Tongue (tissue), 3 donors: ENCODE results near the gene ATP5F1A. TPM values are rescaled to one million over a fixed set of nuclear protein-coding genes. Genes with fewer than 3 reads are reported as not detected.
A peak's percentile ranks its signal among the peaks of the same experiment; 100 is the strongest.
"Not testable (repeated sequence)": the region's sequence is repeated elsewhere in the genome, so short reads cannot be mapped to it uniquely, and the experiment has no call there.

ENCODE experiments used
- DNase-seq: peaks from one replicate; pipeline ENCODE4 v3.0.0-alpha.2; 2015
- small RNA-seq: library from RNA; depleted of rRNA; stranded (forward); fragments of <200 nt; gene quantifications from one replicate; pipeline ENCODE3, GENCODE V24; 2014; ENCODE audit warnings: low replicate concordance
- total RNA-seq: library from RNA; depleted of rRNA; stranded (reverse); fragments of >200 nt; gene quantifications from one replicate; pipeline ENCODE4 v1.2.3, GENCODE V29; 2014

The ATP5F1A gene
- total RNA-seq, 1 donor from 2014 or later = 1,148 TPM

DNA sequence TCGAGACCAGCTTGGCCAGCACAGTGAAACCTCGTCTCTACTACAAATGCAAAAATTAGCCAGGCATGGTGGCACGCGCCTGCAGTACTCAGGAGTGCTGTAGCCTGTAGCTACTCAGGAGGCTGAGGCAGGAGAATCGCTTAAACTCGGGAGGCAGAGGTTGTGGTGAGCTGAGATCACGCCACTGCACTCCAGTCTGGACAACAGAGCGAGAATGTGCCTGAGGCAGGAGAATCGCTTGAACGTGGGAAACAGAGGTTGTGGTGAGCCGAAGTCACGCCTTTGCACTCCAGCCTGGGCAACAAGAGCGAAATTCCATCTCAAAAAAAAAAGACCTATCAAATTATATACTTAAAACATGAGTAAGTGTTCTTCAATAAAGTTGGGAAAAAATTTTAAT is 50.7 kb downstream of the ATP5F1A start:
- not testable (repeated sequence) for DNase-seq

DNA sequence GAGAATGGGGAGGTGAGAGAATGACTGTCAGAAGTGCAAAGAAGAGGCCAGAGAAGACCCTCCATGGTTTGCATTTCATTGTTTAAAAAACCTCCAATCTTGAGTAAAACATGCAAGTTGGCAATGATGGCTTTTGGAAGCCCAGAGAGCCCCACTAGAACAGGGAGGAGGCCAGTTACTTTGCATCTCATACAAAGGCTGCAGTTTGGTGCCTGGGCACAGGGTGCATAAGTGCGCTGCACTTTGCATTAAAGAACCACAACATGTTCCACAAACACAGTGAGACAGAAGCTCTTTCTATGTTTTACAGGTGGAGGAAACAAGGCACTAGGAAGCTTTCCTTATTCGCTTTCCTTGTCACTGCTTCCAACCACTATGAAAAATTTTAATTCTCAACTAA is 51.4 kb downstream of the ATP5F1A start:
- DNase-seq = no peak

DNA sequence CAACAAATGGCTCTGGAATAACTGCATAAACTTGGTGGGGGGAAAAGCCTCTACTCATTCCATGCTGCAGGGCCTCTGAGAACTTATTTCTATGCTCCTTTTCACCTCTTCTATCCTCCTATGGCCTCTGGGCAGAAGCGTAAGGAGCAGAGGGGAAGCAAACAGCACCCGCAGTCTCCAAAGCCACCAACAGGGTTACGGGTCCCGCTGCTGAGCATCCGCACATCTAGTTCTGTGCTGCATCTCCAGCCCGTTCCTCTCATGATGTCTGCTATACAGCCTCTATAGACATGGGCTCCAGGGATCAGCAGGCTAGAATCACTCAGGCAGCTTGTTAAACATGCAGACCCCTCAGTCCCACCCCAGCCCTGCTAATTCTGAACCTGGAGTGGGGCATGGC is 52.0 kb downstream of the ATP5F1A start:
- DNase-seq = no peak

DNA sequence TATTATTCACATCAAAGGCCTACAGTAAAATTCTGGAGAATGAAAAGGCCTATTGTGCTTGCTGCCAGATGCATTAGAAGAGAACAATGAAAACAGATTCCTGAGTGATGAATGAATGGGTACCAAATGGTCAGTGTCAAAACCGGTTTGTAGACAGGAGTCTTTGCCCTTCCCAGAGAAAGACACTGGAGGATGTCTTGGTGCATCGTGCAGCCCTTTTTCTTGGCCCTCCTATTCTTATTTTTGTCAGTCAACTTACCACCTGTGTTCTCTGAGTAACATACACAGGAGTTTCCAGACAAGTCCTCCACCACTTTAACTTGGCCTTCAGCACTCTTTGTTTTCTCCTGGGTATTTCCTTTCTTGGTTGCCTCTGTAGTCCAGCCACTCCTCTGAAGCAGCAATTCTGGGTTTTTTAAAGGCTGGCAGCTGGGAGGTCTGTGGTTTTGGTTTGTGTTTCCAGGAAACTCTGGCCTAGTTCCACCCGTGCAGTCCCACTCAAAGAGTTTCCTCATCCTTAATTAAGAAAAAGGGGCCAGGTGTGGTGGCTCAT is 55.4 kb downstream of the ATP5F1A start:
- peak; percentile 56 for DNase-seq

DNA sequence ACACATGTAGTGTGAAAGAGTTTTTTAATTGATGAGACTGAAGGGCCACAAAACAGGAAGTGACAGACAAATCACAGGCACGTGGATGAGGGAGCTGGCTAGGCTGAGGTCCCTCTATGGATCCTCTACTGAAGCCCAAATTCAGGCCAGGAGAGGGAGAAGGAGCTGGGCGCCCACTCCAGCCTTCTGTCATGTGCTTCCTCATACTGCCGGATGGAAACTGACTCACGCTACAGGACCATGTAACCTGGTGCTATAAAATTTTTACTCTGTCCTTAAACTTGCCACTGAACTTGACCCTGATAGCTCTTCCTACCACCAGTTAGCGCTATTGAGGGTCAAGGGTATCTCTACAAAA is 57.4 kb downstream of the ATP5F1A start:
- DNase-seq = no peak

DNA sequence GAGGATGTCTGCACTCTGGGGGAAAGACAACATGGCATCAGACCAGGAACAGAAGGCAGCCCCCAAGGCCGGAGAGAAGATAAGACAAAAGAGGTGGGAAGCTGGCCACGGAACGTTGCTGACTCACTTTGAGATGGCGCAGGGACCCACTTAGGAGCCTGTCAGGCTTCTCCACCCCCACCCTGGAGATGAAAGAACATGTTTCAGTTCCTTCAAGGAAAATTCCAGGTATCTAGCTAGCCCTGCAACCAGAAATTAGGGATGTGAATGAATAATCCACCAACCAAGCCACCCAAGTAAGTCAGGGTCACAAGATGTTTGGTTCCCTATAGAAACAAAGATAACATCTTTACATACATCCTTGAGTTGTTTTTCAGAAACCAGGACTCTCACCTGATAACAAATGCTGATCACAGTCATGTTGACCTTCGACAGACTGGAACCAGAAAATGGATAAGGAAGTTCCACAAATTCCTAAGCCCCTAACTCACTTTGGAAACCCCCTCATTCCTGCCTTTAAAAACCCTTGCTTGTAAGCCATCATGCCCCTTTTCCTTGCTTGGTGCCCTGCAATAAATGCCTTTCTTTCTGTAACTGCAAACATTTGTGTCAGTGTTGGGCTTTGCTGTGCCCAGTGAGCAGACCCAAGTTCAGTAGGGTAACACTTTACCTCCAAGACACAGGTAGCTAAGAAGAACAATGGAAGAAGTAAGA is 57.9 kb downstream of the ATP5F1A start:
- DNase-seq = no peak

DNA sequence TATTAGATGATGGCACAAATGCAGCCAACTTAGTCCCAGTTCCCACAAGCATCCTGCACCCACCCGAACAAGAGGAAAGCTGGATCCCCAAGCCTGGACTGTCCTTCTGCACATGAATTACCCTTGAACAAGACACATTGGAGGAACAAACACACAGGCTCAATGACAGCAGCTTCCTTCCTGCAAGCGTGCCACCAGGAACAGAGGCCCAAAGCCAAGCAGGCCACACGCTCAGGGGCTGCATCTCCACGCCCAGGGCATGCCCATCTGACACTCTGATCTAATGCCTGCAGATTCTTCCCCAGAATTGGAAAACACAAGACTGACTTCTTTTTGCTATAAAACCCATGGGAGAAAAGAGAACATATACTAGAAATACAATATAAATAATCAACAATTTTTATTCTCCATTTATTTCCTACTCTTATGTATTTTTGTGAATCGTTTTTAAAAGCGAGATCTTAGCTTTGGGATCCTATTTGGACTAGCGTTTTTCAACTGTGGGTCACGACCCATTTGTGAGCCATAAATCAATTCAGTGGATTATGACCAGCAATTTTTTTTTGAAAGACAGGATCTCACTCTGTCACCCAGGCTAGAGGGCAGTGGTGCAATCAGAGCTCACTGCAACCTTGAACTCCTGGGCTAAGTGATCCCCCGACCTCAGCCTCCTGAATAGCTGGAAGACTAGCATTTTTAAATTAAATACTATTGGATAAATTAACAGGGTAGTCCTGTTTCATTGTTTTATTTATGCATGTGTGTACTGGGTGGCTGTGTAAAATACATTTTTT is 60.4 kb downstream of the ATP5F1A start:
- DNase-seq = no peak

DNA sequence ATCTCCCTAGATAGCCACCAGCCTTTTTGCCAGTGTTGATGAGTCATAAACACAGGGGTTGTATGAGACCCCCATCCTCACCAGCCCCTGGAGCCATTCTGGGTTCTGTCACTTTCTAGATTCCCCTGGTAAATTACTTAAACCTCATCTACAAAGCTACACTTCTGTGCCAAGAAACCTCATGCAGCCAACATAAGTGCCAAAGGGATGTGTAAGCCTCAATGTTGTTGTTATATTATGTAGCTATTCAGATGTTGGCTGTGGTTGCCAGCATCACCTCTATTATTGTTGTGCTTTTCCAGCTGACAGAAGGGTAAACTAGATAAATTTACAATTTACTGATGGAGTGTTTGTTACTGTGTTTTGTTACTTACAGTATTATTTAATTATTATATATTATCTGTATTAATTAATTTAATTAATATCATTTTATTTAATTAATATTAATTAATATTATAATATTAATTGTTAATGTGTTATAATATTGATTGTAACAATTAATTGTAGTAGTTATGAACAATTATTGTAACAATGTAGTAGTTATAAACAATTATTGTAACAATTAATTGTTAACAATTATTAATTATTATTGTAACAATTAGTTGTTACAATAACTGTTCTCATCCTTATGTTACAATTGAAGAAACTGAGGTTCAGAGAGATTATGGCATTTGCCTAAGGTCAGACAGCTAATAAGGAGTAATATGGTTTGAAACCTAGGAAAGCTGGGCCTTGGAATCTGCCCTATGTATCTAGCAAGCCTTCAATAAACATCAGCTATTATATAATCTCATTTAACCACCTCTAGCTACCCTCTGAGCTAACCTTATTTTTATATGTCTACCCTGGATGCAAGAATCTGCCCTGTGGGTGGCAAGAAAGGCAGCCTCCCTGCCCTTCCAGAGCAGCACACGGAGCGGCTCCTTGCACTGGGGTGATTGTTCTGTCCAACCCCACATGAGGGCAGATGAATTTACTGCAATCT is 62.1 kb downstream of the ATP5F1A start:
- DNase-seq = no peak

DNA sequence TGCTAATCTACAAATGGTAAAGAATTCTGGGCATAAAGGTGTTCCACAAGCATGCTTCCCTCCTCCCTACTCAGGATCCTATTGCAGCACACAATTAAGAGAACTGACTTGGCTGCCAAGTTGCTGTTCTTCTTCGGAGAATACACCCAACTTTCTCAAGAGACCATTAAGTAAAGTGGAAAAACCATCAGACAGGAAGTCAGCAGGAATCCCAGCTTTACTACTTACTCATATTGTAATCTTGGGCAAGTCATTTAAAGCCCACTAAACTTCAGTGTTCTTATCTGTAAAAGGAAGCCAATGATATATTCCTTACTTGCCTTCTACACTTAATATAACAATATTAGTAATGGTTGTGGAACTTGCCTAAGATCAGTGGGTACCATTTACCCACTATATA is 63.9 kb downstream of the ATP5F1A start:
- DNase-seq = no peak

DNA sequence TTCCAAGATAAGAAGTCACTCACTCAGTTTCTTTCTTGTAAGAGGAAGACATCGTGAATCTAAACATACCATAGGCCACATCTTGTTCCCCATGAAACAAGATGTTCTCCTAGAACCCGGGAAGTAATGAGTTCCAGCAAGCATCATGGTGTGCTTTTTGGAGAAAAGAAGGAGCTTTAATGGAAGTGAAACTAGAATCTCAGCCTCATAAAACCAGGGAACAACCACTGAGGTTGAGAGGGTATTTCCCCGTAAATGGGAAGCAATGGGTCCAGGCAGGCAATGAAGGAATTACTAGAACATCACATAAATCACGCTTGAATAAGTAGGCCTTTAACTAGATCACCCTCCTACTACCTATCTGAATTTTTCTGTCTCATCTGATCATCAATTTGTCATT is 66.4 kb downstream of the ATP5F1A start:
- no peak for DNase-seq

Small RNA genes within 50 kb of the gene (small RNA-seq; reads per million reads assigned to genes)
- gene RNU6-1278P (not detected), gene RNY4P37 (0.06 reads per million)

Other genes starting within 250 kb of the ATP5F1A start
- gene EPG5, start 131.0 kb downstream of the ATP5F1A start, total RNA-seq = 38.8 TPM
- gene PSTPIP2, start 26.0 kb downstream of the ATP5F1A start, total RNA-seq = 3.8 TPM
- 56.6 TPM for gene HAUS1, start 6.1 kb upstream of the ATP5F1A start, total RNA-seq